Osteoblast (primary cell): ENCODE measurements around the gene MRPL43. TPM values are rescaled to one million over a fixed set of nuclear protein-coding genes. Genes with fewer than 3 reads are reported as not detected.

ENCODE experiments used
- DNase-seq: peaks from one replicate; pipeline ENCODE4 v3.0.0; 2011; ENCODE audit warnings: low spot score, mixed read lengths; ENCODE audit not compliant: insufficient read length; ENCODE audit errors: missing footprints
- H2AFZ ChIP-seq: 2 replicates; pipeline ENCODE4 v1.6.0; 2011; ENCODE audit warnings: mild to moderate bottlenecking, low read length
- H3K27ac ChIP-seq: 2 replicates; pipeline ENCODE4 v1.5.1; 2011; ENCODE audit warnings: mild to moderate bottlenecking, low read depth, low read length, moderate library complexity
- H3K27me3 ChIP-seq: 2 replicates; pipeline ENCODE4 v1.6.0; 2012; ENCODE audit warnings: mild to moderate bottlenecking, control low read depth, inconsistent platforms, low read length, moderate library complexity; ENCODE audit not compliant: insufficient read depth
- H3K36me3 ChIP-seq: 2 replicates; pipeline ENCODE4 v1.5.1; 2011; ENCODE audit warnings: mild to moderate bottlenecking, low read length, control low read depth, moderate library complexity; ENCODE audit not compliant: insufficient read depth
- H3K4me1 ChIP-seq: 2 replicates; pipeline ENCODE4 v1.5.1; 2011; ENCODE audit warnings: mild to moderate bottlenecking, low read length, control low read depth, moderate library complexity; ENCODE audit not compliant: insufficient read depth
- H3K4me2 ChIP-seq: 2 replicates; pipeline ENCODE4 v1.6.0; 2011; ENCODE audit warnings: mild to moderate bottlenecking, low read length; ENCODE audit not compliant: insufficient read depth
- H3K4me3 ChIP-seq: fragments of 200-600 bp; sonication (generic); 3 replicates; pipeline ENCODE4 v1.5.1; 2012; ENCODE audit warnings: mild to moderate bottlenecking, low read length, inconsistent platforms; ENCODE audit not compliant: insufficient read depth
- H3K79me2 ChIP-seq: 2 replicates; pipeline ENCODE4 v1.6.0; 2012; ENCODE audit warnings: mild to moderate bottlenecking, low read length, control low read depth, inconsistent platforms; ENCODE audit not compliant: insufficient read depth
- H3K9me3 ChIP-seq: 2 replicates; pipeline ENCODE4 v1.5.1; 2011; ENCODE audit warnings: low read depth, low read length, control low read depth
- H4K20me1 ChIP-seq: 2 replicates; pipeline ENCODE4 v1.6.0; 2012; ENCODE audit warnings: mild to moderate bottlenecking, low read length, control low read depth; ENCODE audit not compliant: insufficient read depth
- total RNA-seq: library from RNA; depleted of rRNA; stranded (reverse); fragments of >200 nt; gene quantifications from 2 replicates; pipeline ENCODE4 v1.2.3, GENCODE V29; 2012
- TF ChIP-seq, protein P1 (sequence below): IDR thresholded peaks from 2 replicates; pipeline ENCODE4 v1.5.1; 2011; ENCODE audit warnings: mild to moderate bottlenecking, low read depth, low read length, moderate library complexity; ENCODE audit errors: extremely low read depth

The MRPL43 gene
- total RNA-seq, 1 donor: 48.5 TPM

DNA sequence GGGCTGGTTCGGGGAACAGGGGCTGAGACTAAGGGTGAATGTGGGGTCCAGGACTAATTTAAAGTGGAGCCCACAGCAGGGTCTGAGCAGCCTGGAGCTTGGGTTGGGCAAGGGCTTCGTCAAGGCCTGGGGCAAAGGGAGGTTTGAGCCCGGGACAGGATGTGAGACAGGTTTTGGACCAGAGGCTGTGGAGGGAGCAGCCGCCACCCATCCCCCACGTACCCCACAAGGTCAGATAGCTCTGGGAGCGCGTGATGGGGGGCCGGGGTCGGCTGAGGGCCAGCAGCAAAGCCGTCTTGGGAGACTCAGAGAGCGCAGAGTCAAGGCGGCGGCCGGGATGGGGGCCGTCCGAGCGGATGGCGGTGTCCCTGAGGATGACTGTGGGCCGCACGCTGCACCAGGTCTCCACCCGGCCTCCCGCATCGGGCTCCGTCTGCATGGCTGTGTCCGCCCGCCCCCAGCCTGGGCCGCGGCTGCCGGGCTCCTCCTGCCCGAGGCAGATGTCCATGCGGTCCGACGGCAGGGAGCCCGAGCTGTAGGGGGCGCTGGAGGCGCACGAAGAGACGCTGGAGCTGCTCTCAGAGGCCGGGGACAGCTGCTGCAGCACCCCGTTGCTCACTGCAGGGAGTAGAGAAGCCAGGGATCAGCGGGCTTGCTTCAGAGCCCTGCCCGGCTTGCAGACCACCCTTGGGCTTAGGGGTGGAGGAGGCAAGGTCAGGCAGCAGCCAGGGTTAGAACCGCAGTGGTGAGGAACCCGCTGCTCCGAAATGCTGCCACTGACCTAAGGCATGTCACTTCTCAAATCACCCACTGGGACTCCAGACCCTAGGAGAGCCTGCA, 31.5 kb upstream of the MRPL43 start:
- no peaks in the 10 kb centered on the region for H3K27me3 ChIP-seq
- H3K36me3 ChIP-seq: no peaks in the 10 kb centered on the region
- H3K4me2 ChIP-seq: peak overlapping the region; percentile 65
- peak; percentile 99 for DNase-seq
- peak overlapping the region; percentile 71 for H2AFZ ChIP-seq
- peaks cover 13% of the 10 kb centered on the region for H3K4me1 ChIP-seq
- no peak overlapping the region for H3K4me3 ChIP-seq
- no peak overlapping the region for H3K27ac ChIP-seq
- no peaks in the 10 kb centered on the region for H4K20me1 ChIP-seq
- H3K9me3 ChIP-seq: no peaks in the 10 kb centered on the region
- H3K79me2 ChIP-seq: no peaks in the 10 kb centered on the region
- TF ChIP-seq, protein P1, sequence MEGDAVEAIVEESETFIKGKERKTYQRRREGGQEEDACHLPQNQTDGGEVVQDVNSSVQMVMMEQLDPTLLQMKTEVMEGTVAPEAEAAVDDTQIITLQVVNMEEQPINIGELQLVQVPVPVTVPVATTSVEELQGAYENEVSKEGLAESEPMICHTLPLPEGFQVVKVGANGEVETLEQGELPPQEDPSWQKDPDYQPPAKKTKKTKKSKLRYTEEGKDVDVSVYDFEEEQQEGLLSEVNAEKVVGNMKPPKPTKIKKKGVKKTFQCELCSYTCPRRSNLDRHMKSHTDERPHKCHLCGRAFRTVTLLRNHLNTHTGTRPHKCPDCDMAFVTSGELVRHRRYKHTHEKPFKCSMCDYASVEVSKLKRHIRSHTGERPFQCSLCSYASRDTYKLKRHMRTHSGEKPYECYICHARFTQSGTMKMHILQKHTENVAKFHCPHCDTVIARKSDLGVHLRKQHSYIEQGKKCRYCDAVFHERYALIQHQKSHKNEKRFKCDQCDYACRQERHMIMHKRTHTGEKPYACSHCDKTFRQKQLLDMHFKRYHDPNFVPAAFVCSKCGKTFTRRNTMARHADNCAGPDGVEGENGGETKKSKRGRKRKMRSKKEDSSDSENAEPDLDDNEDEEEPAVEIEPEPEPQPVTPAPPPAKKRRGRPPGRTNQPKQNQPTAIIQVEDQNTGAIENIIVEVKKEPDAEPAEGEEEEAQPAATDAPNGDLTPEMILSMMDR: peak; percentile 76

DNA sequence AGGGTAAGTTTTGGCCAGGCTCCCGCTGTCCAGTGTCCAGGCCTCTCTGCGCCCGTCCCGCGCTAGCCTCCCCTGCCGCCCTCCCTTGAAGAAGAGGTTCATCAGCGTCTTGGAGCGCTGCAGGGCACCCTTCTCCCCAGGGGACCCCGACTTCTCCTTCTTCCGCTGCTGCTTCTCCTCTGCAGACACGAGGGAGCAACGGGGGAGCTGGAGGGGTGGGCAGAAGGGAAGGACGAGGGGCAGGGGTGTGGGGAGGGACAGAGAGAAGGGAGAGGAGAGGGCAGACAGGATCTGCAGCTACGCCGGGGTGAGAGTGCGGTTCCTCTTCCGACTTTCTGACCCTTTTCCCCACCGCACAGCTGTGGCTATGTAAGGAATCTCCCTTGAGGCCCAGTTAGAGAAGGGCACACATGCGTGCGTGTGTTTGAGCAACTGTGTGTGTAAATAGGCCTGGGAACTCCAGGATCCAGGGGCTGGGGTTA, 30.9 kb upstream of the MRPL43 start:
- no peak overlapping the region for H3K27ac ChIP-seq
- H2AFZ ChIP-seq: no peak overlapping the region
- TF ChIP-seq, protein P1: no peak
- H3K4me2 ChIP-seq: no peak overlapping the region
- H3K4me1 ChIP-seq: peaks cover 18% of the 10 kb centered on the region
- H3K4me3 ChIP-seq: no peak overlapping the region
- no peaks in the 10 kb centered on the region for H3K9me3 ChIP-seq
- no peaks in the 10 kb centered on the region for H3K79me2 ChIP-seq
- peak; percentile 61 for DNase-seq
- H3K36me3 ChIP-seq: no peaks in the 10 kb centered on the region
- H4K20me1 ChIP-seq: no peaks in the 10 kb centered on the region
- H3K27me3 ChIP-seq: no peaks in the 10 kb centered on the region

DNA sequence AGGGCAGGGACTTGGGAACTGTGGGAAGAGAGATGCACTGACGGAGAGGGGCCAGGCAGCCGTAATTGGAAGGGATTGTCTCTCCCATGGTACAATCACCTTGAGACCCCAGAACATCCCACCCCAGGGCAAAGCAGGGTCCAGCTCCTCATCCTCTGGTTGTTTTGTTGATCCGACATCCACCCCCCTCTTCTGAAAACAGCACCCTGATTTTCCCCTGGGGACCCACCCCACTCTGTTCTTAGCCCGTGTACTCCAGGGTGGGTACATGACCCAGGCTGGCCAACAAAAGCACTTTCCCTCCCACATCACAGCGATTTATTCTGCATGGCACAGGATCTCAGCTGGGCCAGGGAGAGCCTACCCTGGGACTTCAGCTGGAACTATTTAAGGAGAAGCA, 29.5 kb upstream of the MRPL43 start:
- H3K27me3 ChIP-seq: no peaks in the 10 kb centered on the region
- no peaks in the 10 kb centered on the region for H3K36me3 ChIP-seq
- no peak overlapping the region for H3K27ac ChIP-seq
- H3K4me2 ChIP-seq: no peak overlapping the region
- H3K4me3 ChIP-seq: no peak overlapping the region
- peaks cover 27% of the 10 kb centered on the region for H3K4me1 ChIP-seq
- no peak overlapping the region for H2AFZ ChIP-seq
- no peaks in the 10 kb centered on the region for H3K9me3 ChIP-seq
- H4K20me1 ChIP-seq: no peaks in the 10 kb centered on the region
- TF ChIP-seq, protein P1: no peak
- H3K79me2 ChIP-seq: no peaks in the 10 kb centered on the region
- no peak for DNase-seq

DNA sequence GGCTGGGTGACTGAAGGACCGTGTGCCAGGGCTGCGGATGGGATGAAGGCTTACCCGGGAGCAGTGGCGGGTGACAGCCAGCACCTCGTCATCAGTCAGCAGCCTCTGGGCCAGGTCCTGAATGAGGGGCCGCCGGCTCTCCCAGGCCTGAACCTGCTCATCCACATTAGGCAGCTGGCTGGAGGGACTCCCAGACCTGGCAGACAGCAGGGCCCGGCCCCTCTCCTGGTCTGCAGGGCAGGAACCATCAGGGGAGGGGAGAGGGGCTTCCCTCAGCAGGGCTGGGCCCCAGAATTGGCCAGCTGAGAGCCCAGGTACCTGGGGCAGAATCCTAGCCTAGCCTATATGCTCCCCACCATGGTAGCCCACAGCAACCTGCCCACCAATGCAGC, 28.3 kb upstream of the MRPL43 start:
- Histone ChIP-seq H3K27ac (no peak overlapping the region), H3K4me1 (peaks cover 27% of the 10 kb centered on the region)

More for the DNA sequence above, 28.3 kb upstream of the MRPL43 start:
- H3K27me3 ChIP-seq: no peaks in the 10 kb centered on the region
- no peaks in the 10 kb centered on the region for H3K36me3 ChIP-seq
- H3K9me3 ChIP-seq: no peaks in the 10 kb centered on the region
- H3K4me3 ChIP-seq: no peak overlapping the region
- H3K79me2 ChIP-seq: no peaks in the 10 kb centered on the region
- TF ChIP-seq, protein P1: no peak
- no peak for DNase-seq
- H2AFZ ChIP-seq: no peak overlapping the region
- H3K4me2 ChIP-seq: no peak overlapping the region
- H4K20me1 ChIP-seq: no peaks in the 10 kb centered on the region
